Liver (tissue), 9 donors: ENCODE results near the gene TWNK. TPM values are rescaled to one million over a fixed set of nuclear protein-coding genes. Genes with fewer than 3 reads are reported as not detected.

Experiments
- DNase-seq: peaks from one replicate; pipeline ENCODE4 v3.0.0-alpha.2; 2017; ENCODE audit warnings: low spot score
- H3K27ac ChIP-seq, 2 donors: one replicate each; pipeline ENCODE4 v1.7.0; 2013; ENCODE audit warnings: inconsistent platforms in 2 of 2, low read length in 2 of 2, control low read depth in 1 of 2, low read depth in 1 of 2, mild to moderate bottlenecking in 1 of 2
- H3K27me3 ChIP-seq, 4 donors: one replicate each; pipeline versions ENCODE4 v1.6.1 to v1.7.0; 2013; ENCODE audit warnings: low read length in 3 of 4, inconsistent platforms in 1 of 4, mild to moderate bottlenecking in 1 of 4, moderate library complexity in 1 of 4; ENCODE audit not compliant: control insufficient read depth in 4 of 4, insufficient read depth in 4 of 4
- H3K36me3 ChIP-seq, 4 donors: one replicate each; pipeline versions ENCODE4 v1.6.1 to v1.7.0; 2013; ENCODE audit warnings: low read length in 3 of 4, mild to moderate bottlenecking in 3 of 4, low read depth in 1 of 4, moderate library complexity in 1 of 4; ENCODE audit not compliant: control insufficient read depth in 4 of 4, insufficient read depth in 3 of 4
- H3K4me1 ChIP-seq, 4 donors: one replicate each; pipeline versions ENCODE4 v1.6.1 to v1.7.0; 2013; ENCODE audit warnings: low read length in 3 of 4, mild to moderate bottlenecking in 3 of 4, moderate library complexity in 1 of 4; ENCODE audit not compliant: control insufficient read depth in 4 of 4, insufficient read depth in 4 of 4
- H3K4me3 ChIP-seq, 3 donors: one replicate each; pipeline versions ENCODE4 v1.6.1 to v1.7.0; 2013; ENCODE audit warnings: low read length in 3 of 3, control low read depth in 1 of 3, low read depth in 1 of 3, mild to moderate bottlenecking in 1 of 3
- H3K9ac ChIP-seq, 2 donors: one replicate each; pipeline ENCODE4 v1.7.0; 2013; ENCODE audit warnings: low read length in 2 of 2, mild to moderate bottlenecking in 2 of 2, moderate library complexity in 2 of 2, control low read depth in 1 of 2, low read depth in 1 of 2
- H3K9me3 ChIP-seq, 4 donors: one replicate each; pipeline versions ENCODE4 v1.6.1 to v1.7.0; 2013; ENCODE audit warnings: low read length in 3 of 4; ENCODE audit not compliant: control insufficient read depth in 4 of 4
- ATF3 ChIP-seq: IDR thresholded peaks from 2 replicates; pipeline ENCODE4 v1.6.1; 2016; ENCODE audit warnings: antibody characterized with exemption
- CTCF ChIP-seq: fragments of 150-350 bp; IDR thresholded peaks from 2 replicates; pipeline ENCODE4 v1.5.1; 2017; ENCODE audit warnings: improper control_type of control experiment, low read depth, low read length; ENCODE audit not compliant: missing input control
- FOXA1 ChIP-seq: IDR thresholded peaks from 2 replicates; pipeline ENCODE4 v1.6.1; 2016; ENCODE audit warnings: antibody characterized with exemption
- FOXA2 ChIP-seq: IDR thresholded peaks from 2 replicates; pipeline ENCODE4 v1.6.1; 2016; ENCODE audit warnings: antibody characterized with exemption
- GABPA ChIP-seq, 2 donors: IDR thresholded peaks in 1 of 2; conservative IDR thresholded peaks in 1 of 2; 2 replicates each; pipeline ENCODE4 v1.6.1; 2016; ENCODE audit warnings: antibody characterized with exemption in 2 of 2, mild to moderate bottlenecking in 1 of 2, moderate library complexity in 1 of 2
- HNF4G ChIP-seq: IDR thresholded peaks from 2 replicates; pipeline ENCODE4 v1.6.1; 2016; ENCODE audit warnings: antibody characterized with exemption
- NR2F2 ChIP-seq: IDR thresholded peaks from 2 replicates; pipeline ENCODE4 v1.6.1; 2016; ENCODE audit warnings: antibody characterized with exemption
- RAD21 ChIP-seq, 2 donors: IDR thresholded peaks; 2 replicates each; pipeline ENCODE4 v1.6.1; 2016; ENCODE audit warnings: antibody characterized with exemption in 2 of 2, mild to moderate bottlenecking in 2 of 2
- REST ChIP-seq: IDR thresholded peaks from 2 replicates; pipeline ENCODE4 v1.6.1; 2016; ENCODE audit warnings: antibody characterized with exemption, mild to moderate bottlenecking
- RXRA ChIP-seq, 2 donors: IDR thresholded peaks; 2 replicates each; pipeline ENCODE4 v1.6.1; 2017 to 2018; ENCODE audit warnings: antibody characterized with exemption in 2 of 2, mild to moderate bottlenecking in 1 of 2
- SP1 ChIP-seq: IDR thresholded peaks from 2 replicates; pipeline ENCODE4 v1.6.1; 2018; ENCODE audit warnings: antibody characterized with exemption, mild to moderate bottlenecking
- TAF1 ChIP-seq: conservative IDR thresholded peaks from 2 replicates; pipeline ENCODE4 v1.6.1; 2016; ENCODE audit warnings: antibody characterized with exemption, mild to moderate bottlenecking
- YY1 ChIP-seq: IDR thresholded peaks from 2 replicates; pipeline ENCODE4 v1.6.1; 2016; ENCODE audit warnings: antibody characterized with exemption, mild to moderate bottlenecking
- WGBS: extraction: QIAGEN DNeasy Blood & Tissue Kit; methylation state at CpG from one replicate; pipeline ENCODE4 v1.1.7; 2013; 5-methylcytosine and 5-hydroxymethylcytosine counted together
- polyA plus RNA-seq, 2 donors: library from polyadenylated mRNA; stranded (reverse) in 1 of 2; unstranded in 1 of 2; fragments of 200-250 nt in 1 of 2; fragments of >200 nt in 1 of 2; fragmentation: Nextera tagmentation in 1 of 2; extraction: Ambion mirVana in 1 of 2; gene quantifications; one replicate each; pipeline versions ENCODE4 v1.2.1 to v1.2.3, GENCODE V29; 2013 to 2015
- total RNA-seq, 2 donors: library from RNA; depleted of rRNA; stranded (reverse); fragments of >200 nt; gene quantifications; one replicate each; pipeline ENCODE4 v1.2.3, GENCODE V29; 2014
- donor health status: healthy.
- donor health status: healthy.
- donor health status: healthy.
- donor health status: healthy.
- donor health status: healthy.

Gene TWNK
- total and polyA plus RNA-seq, 4 donors: 1.6 to 6.2 (median 4.4) TPM

- 97% methylated on average over 7 of the region's 7 CpGs for WGBS
- peaks cover 0 to 8% (median 5%) of the 10 kb centered on the region in 4 donors for H3K4me1 ChIP-seq
- no peak overlapping the region for H3K9ac ChIP-seq
- H3K4me3 ChIP-seq: no peak overlapping the region
- no peaks in the 10 kb centered on the region for H3K27me3 ChIP-seq
- H3K9me3 ChIP-seq: no peaks in the 10 kb centered on the region
- TF ChIP-seq REST (no peak), ATF3 (no peak), FOXA2 (no peak), NR2F2 (no peak), HNF4G (no peak), GABPA (IDR thresholded peaks at IDR 0.05 in 1 of 2, conservative IDR thresholded peaks at IDR 0.05 in 1 of 2) (no peak)
- no peak overlapping the region for H3K27ac ChIP-seq
- no peak for DNase-seq
- H3K36me3 ChIP-seq: peaks cover 6 to 55% (median 27%) of the 10 kb centered on the region in 4 donors
These were observed 6.6 kb upstream of the TWNK start for GRCh38 chr10:100980711-100981110.

- TF ChIP-seq RXRA (IDR thresholded peaks at IDR 0.05) (no peak), RAD21 (IDR thresholded peaks at IDR 0.05) (no peak), YY1 (no peak), NR2F2 (no peak), ATF3 (no peak), SP1 (no peak), FOXA1 (no peak), FOXA2 (no peak)
- Histone ChIP-seq H3K9me3 (no peaks in the 10 kb centered on the region), H3K9ac (no peak overlapping the region), H3K4me1 (peaks cover 0 to 14% (median 10%) of the 10 kb centered on the region in 4 donors), H3K4me3 (no peak overlapping the region), H3K27me3 (no peaks in the 10 kb centered on the region), H3K36me3 (peaks cover 6 to 55% (median 27%) of the 10 kb centered on the region in 4 donors), H3K27ac (no peak overlapping the region)
- WGBS: 90% methylated on average over 5 of the region's 5 CpGs
- DNase-seq: no peak
These were observed 6.1 kb upstream of the TWNK start for GRCh38 chr10:100981178-100981772.

- WGBS: 96% methylated on average over 24 of the region's 24 CpGs
- TF ChIP-seq TAF1 (no peak), SP1 (no peak), CTCF (no peak)
- peaks cover 6 to 41% (median 24%) of the 10 kb centered on the region in 4 donors for H3K36me3 ChIP-seq
These were observed 4.2 kb upstream of the TWNK start for GRCh38 chr10:100982916-100983830.

More at GRCh38 chr10:100982916-100983830, 4.2 kb upstream of the TWNK start:
- Histone ChIP-seq H3K9me3 (no peaks in the 10 kb centered on the region), H3K4me1 (peaks cover 3 to 27% (median 24%) of the 10 kb centered on the region in 4 donors), H3K27me3 (no peaks in the 10 kb centered on the region), H3K27ac (no peak overlapping the region), H3K4me3 (no peak overlapping the region), H3K9ac (no peak overlapping the region)
- DNase-seq: no peak
